ENCODE results near the gene PDE4B. TPM values are rescaled to one million over a fixed set of nuclear protein-coding genes. Genes with fewer than 3 reads are reported as not detected.

The PDE4B gene
- total RNA-seq, 1 donor from 2014 or later: 0.29 TPM

DNA sequence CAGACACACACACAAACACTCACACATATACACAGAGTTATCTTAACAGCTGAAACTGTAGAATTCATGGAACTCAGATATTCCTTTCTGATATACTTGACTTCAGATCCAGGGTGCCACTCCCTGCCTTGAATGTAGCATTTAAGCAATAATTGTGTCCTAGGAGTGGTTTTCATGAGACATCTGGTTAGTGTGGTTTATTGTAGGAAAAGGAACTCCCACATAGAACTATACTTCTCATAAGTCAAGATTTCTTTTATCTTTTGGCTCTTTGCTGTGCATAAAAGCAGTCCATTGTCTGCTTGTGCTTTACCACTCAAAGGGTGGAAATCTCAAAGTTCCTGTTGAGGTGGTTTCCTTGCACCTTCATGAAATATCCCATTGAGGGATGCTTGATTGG, 468.7 kb downstream of the PDE4B start:
- peaks cover 14% of the 10 kb centered on the region for H3K4me1 Mint-ChIP-seq (ENCODE audit: low read depth)
- peaks cover 2% of the 10 kb centered on the region for H3K9me3 Mint-ChIP-seq (ENCODE audit: low read depth)
- TF ChIP-seq, protein P1, sequence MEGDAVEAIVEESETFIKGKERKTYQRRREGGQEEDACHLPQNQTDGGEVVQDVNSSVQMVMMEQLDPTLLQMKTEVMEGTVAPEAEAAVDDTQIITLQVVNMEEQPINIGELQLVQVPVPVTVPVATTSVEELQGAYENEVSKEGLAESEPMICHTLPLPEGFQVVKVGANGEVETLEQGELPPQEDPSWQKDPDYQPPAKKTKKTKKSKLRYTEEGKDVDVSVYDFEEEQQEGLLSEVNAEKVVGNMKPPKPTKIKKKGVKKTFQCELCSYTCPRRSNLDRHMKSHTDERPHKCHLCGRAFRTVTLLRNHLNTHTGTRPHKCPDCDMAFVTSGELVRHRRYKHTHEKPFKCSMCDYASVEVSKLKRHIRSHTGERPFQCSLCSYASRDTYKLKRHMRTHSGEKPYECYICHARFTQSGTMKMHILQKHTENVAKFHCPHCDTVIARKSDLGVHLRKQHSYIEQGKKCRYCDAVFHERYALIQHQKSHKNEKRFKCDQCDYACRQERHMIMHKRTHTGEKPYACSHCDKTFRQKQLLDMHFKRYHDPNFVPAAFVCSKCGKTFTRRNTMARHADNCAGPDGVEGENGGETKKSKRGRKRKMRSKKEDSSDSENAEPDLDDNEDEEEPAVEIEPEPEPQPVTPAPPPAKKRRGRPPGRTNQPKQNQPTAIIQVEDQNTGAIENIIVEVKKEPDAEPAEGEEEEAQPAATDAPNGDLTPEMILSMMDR (IDR thresholded peaks at IDR 0.05; ENCODE audit: unreplicated experiment): no peak
- peaks cover 30% of the 10 kb centered on the region for H3K27me3 Mint-ChIP-seq
- no peak overlapping the region for H3K4me3 Mint-ChIP-seq (ENCODE audit: low read depth)
- no peaks in the 10 kb centered on the region for H3K36me3 Mint-ChIP-seq (ENCODE audit: insufficient read depth)
- DNase-seq (ENCODE audit: low spot score, unreplicated experiment): no peak
- no peak overlapping the region for H3K27ac Mint-ChIP-seq

GRCh38 chr1:66262208-66262963, 469.7 kb downstream of the PDE4B start:
- Mint-ChIP-seq H3K27ac (no peak overlapping the region), H3K4me1 (ENCODE audit: low read depth) (peaks cover 14% of the 10 kb centered on the region), H3K27me3 (peaks cover 35% of the 10 kb centered on the region), H3K4me3 (ENCODE audit: low read depth) (no peak overlapping the region), H3K9me3 (ENCODE audit: low read depth) (peaks cover 2% of the 10 kb centered on the region), H3K36me3 (ENCODE audit: insufficient read depth) (no peaks in the 10 kb centered on the region)
- TF ChIP-seq, protein P1 (IDR thresholded peaks at IDR 0.05; ENCODE audit: unreplicated experiment): no peak
- DNase-seq (ENCODE audit: low spot score, unreplicated experiment): no peak

DNA sequence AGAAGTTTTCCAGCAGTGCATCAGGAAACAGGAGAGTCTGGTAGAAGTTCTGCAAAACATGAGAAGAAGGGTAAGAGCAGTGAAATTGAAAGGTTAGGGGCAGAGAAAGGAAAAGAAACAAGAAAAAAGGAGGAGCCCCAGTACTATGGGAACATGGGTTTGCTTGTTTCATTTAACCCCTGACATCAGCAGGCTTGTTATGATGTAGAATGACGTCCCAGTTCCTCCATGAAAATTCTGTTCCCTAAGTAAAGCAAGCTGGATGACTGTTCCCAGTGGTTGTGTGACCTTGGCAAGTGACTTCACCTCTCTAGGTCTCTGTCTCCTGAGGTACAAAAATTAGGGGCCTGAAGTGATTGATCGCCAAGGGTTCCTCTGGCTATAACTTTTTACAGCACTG, 472.6 kb downstream of the PDE4B start:
- Mint-ChIP-seq H3K36me3 (ENCODE audit: insufficient read depth) (no peaks in the 10 kb centered on the region), H3K9me3 (ENCODE audit: low read depth) (peaks cover 2% of the 10 kb centered on the region), H3K4me1 (ENCODE audit: low read depth) (peaks cover 9% of the 10 kb centered on the region), H3K27ac (no peak overlapping the region), H3K4me3 (ENCODE audit: low read depth) (no peak overlapping the region), H3K27me3 (peaks cover 31% of the 10 kb centered on the region)
- TF ChIP-seq, protein P1 (IDR thresholded peaks at IDR 0.05; ENCODE audit: unreplicated experiment): no peak
- no peak for DNase-seq (ENCODE audit: low spot score, unreplicated experiment)

GRCh38 chr1:66265796-66266195, 473.1 kb downstream of the PDE4B start:
- H3K36me3 Mint-ChIP-seq (ENCODE audit: insufficient read depth): no peaks in the 10 kb centered on the region
- H3K4me1 Mint-ChIP-seq (ENCODE audit: low read depth): peaks cover 12% of the 10 kb centered on the region
- no peak overlapping the region for H3K27ac Mint-ChIP-seq
- H3K9me3 Mint-ChIP-seq (ENCODE audit: low read depth): peaks cover 2% of the 10 kb centered on the region
- H3K4me3 Mint-ChIP-seq (ENCODE audit: low read depth): no peak overlapping the region
- no peak for DNase-seq (ENCODE audit: low spot score, unreplicated experiment)
- TF ChIP-seq, protein P1 (IDR thresholded peaks at IDR 0.05; ENCODE audit: unreplicated experiment): no peak
- H3K27me3 Mint-ChIP-seq: peaks cover 29% of the 10 kb centered on the region

- Mint-ChIP-seq H3K9me3 (ENCODE audit: low read depth) (peaks cover 2% of the 10 kb centered on the region), H3K4me3 (ENCODE audit: low read depth) (no peak overlapping the region), H3K27ac (no peak overlapping the region), H3K4me1 (ENCODE audit: low read depth) (peaks cover 10% of the 10 kb centered on the region), H3K36me3 (ENCODE audit: insufficient read depth) (no peaks in the 10 kb centered on the region), H3K27me3 (peaks cover 29% of the 10 kb centered on the region)
- no peak for DNase-seq (ENCODE audit: low spot score, unreplicated experiment)
- TF ChIP-seq, protein P1 (IDR thresholded peaks at IDR 0.05; ENCODE audit: unreplicated experiment): no peak
These were observed 473.7 kb downstream of the PDE4B start for GRCh38 chr1:66266350-66266749.

Measured in progenitor cell of endocrine pancreas (in vitro differentiated cells).